ENCODE data around the gene RPTOR.

Gene RPTOR

GRCh38 chr17:80765241-80765961 is 220.8 kb downstream of the RPTOR start:
- no peak for DNase-seq (ENCODE audit: low spot score)

GRCh38 chr17:80766290-80766855 is 221.7 kb downstream of the RPTOR start:
- DNase-seq (ENCODE audit: low spot score) = no peak

DNA sequence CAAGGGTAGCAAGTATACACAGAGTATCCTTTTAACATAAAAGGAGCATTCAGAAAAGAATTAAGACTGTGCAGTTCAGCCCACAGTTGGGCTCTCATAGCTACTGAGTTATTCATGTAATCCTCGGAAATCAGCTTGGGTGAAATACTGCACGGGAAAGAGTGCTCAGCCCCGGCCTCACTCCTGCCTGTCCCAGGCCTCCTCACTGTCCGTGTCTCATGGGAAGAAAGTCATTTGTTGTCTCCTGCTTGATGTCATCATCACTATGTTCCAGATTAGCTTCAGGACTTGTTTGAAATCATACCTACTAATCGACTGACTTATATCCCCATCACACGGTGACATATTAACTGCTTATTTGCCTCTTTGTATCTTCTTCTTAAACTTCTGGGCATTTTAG is 223.8 kb downstream of the RPTOR start:
- DNase-seq (ENCODE audit: low spot score) = no peak

GRCh38 chr17:80768936-80769335 is 224.3 kb downstream of the RPTOR start:
- DNase-seq (ENCODE audit: low spot score) = no peak

DNA sequence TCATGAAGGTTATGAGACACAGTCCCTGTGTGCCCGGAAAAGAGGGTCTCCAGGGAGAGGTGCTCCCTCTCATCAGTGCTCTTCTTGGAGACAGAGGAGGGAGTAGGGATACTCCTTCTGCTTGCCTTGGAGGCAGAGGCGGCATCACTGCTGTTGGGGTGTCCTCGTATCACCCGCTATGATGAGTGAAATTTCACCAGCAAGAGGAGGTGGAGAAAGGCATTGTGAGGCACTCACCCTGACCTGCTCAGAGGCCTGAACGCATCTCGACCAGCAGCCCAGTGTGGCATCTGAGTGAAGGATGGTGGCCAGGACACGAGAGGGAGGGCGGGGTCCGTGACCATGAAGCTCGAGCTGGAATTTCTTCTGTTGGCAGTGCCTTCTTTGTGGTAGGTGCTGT is 224.9 kb downstream of the RPTOR start:
- DNase-seq (ENCODE audit: low spot score) = no peak

GRCh38 chr17:80769936-80770625 is 225.4 kb downstream of the RPTOR start:
- no peak for DNase-seq (ENCODE audit: low spot score)

GRCh38 chr17:80770881-80771611 is 226.4 kb downstream of the RPTOR start:
- DNase-seq (ENCODE audit: low spot score) = no peak

- DNase-seq (ENCODE audit: low spot score) = no peak
Observed at GRCh38 chr17:80771612-80772005, 227.0 kb downstream of the RPTOR start.

DNA sequence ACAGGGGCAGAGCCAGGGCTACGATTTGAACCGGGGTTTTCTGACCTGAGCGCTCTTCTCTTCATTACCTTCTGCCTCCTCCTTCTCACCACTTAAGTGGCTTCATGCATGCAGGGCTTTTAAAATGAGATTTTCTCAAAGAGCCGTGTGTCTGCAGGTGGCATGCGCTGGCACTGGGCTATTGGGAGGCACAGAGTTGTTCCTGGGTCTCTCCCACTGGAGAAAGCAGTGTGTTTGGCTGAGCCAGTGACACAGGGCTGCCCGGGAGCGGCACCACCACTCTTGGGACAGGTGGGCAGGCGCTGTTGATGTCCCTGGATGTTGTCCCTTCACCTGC is 228.2 kb downstream of the RPTOR start:
- DNase-seq (ENCODE audit: low spot score) = no peak

DNA sequence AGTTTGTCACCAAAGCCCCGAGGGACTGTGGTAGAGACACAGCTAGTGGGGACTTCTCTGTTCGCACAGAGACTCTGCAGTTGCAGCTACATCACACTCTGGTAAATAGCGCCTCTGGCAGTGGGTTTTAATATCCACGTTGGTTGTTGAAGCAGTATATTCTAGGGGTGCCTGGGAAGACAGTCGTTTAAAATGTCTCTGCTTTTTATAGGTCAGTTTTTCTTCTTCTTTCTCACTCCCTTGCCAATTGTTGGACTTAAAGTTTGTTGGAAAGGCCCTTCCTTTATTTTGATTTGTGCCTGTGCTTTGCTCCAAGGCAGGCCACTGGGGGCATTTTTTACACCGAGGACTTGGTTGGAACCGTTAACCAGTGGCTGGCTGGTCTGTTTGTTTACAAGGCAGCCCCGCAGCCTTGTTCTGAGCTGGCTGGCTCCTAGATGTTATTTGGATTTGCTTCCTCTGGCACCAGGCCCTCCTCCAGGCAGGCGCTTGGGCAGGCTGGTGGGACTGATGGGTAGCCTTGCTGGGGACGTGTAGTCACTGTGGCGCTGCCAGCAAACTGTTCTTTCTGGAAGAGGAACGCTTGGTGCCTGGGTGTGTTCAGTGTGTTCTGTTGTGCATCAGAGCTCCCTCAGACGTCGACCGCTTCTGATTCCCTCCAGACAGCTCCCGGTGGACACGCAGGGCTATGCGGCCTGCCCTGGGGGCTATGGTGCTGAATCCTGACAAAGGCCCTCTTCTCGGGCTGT is 228.8 kb downstream of the RPTOR start:
- no peak for DNase-seq (ENCODE audit: low spot score)

- DNase-seq (ENCODE audit: low spot score) = no peak
Observed at GRCh38 chr17:80774146-80774545, 229.5 kb downstream of the RPTOR start.

GRCh38 chr17:80774643-80775281 is 230.1 kb downstream of the RPTOR start:
- DNase-seq (ENCODE audit: low spot score) = no peak

DNA sequence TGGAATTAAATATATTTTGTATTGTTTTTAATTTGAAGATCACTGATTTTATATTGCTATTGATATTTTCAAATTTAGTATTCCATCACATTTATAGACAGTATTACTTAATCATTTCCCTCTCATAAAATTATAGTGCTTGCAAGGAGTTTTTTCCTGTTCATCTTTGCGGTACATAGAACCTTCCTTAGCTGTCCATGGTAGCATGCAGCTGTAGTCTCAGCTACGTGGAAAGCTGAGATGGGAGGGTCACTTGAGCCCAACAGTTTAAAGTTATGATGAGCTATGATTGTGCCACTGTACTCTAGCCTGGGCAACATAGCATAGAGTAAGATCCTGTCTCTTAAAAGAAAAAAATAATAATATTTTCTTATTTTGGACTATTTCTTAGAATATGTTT is 231.2 kb downstream of the RPTOR start:
- DNase-seq (ENCODE audit: low spot score) = no peak

GRCh38 chr17:80777274-80777673 is 232.6 kb downstream of the RPTOR start:
- no peak for DNase-seq (ENCODE audit: low spot score)

DNA sequence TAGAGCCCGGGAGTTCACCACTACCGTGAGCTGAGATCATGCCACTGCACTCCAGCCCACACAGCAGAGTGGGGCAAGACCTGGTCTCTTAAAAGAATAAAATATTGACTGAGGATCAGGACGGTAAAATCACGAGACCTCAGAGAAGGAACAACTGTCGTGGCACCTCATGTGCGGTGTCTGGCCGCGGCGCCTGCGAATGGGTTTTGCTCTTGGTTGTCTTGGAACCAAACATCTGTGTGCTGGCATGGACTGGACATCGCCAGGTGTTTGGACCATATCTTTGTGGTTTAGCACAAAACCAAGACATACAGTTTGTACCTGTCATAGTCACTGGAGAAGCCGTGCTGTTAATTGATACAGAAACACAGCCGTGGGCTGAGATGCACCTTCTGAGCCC is 234.1 kb downstream of the RPTOR start:
- DNase-seq (ENCODE audit: low spot score) = no peak

GRCh38 chr17:80779336-80779735 is 234.7 kb downstream of the RPTOR start:
- no peak for DNase-seq (ENCODE audit: low spot score)

DNA sequence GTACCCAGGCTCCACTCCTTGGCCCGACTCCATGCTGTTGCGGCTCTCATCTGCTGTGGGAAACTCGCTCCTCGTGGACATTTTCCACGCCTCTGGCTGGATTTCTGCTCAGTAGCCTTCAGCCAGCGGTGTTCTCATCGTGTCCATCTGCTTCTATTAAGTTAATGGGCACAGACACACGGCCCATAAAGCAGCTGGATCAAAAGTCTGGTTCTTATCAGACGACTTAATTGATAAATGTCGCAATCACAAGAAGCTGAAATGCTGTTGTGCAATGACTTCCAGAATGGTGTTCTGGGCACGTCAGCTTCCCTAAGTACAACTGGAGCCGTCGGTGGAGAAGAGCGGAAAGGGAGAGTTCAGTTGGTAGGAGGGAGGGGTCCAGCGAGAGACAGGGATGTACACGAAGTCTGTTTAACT is 235.3 kb downstream of the RPTOR start:
- DNase-seq (ENCODE audit: low spot score) = no peak

GRCh38 chr17:80780381-80781198 is 236.0 kb downstream of the RPTOR start:
- DNase-seq (ENCODE audit: low spot score) = no peak

- no peak for DNase-seq (ENCODE audit: low spot score)
Observed at GRCh38 chr17:80781211-80781610, 236.6 kb downstream of the RPTOR start.

DNA sequence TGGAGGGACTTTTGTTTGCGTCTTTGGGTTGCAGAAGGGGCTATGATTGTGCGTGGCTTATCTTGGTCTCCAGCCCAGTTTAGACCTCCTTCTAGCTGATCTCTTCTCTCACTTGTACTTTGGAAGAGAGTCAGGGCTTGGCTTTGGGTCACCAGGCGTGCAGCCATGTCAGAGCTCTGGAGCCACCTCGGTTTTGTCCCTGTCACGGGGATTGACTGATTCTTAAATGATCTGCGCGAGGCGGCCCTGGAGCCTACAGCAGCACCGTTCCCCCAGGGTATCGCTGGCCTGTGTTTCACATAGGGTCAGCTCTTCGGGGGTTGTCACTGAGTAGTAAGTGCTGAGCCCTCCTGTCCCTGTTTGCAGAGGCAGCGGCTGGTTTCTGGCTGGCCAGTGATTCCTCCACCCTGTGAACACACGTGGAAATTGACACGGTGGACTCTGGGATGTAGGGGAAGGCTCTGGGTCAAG is 237.2 kb downstream of the RPTOR start:
- DNase-seq (ENCODE audit: low spot score) = no peak
